PC-9 (cell line): Measurements from ENCODE around the gene LRRC7. TPM values are rescaled to one million over a fixed set of nuclear protein-coding genes. Genes with fewer than 3 reads are reported as not detected.

Source experiments
- BruUV-seq: library from RNA; stranded (reverse); fragments of 400-500 nt; replicated peaks from 2 replicates; lab custom pipeline; 2021; lab: Mats Ljungman, UMichigan
- CTCF ChIA-PET: fragments of 300-600 bp; sonication (Branson Sonifier 250); formaldehyde crosslinking; loops from one replicate; lab custom pipeline; 2022; ENCODE audit warnings: antibody characterized with exemption; lab: Charles Lee
- POLR2A ChIA-PET: fragments of 300-600 bp; sonication (Branson Sonifier 250); formaldehyde crosslinking; loops from one replicate; lab custom pipeline; 2022; ENCODE audit warnings: antibody characterized with exemption; ENCODE audit not compliant: unreplicated experiment; lab: Charles Lee
- DNase-seq, 2 experiments: peaks; one replicate each; pipeline versions ENCODE4 v3.0.0 to v3.0.0-alpha.2; 2015 to 2022; ENCODE audit warnings: mixed read lengths in 1 of 2
- H2AFZ ChIP-seq: fragments of 200-600 bp; sonication (generic); 2 replicates; pipeline ENCODE4 v1.8.1; 2017; ENCODE audit warnings: antibody characterized with exemption
- H3F3A ChIP-seq: fragments of 200-600 bp; sonication (generic); 2 replicates; pipeline ENCODE4 v1.8.1; 2017; ENCODE audit warnings: antibody characterized with exemption, mild to moderate bottlenecking, low read depth; ENCODE audit not compliant: insufficient read depth
- H3K27ac ChIP-seq: fragments of 200-600 bp; sonication (generic); 2 replicates; pipeline ENCODE4 v1.6.1; 2016; ENCODE audit warnings: mixed run types
- H3K27me3 ChIP-seq: fragments of 200-600 bp; sonication (generic); 2 replicates; pipeline ENCODE4 v1.6.1; 2016; ENCODE audit warnings: low read depth, mixed run types; ENCODE audit not compliant: insufficient read depth
- H3K36me3 ChIP-seq: fragments of 200-600 bp; sonication (generic); 2 replicates; pipeline ENCODE4 v1.6.1; 2016; ENCODE audit warnings: low read depth, mixed run types
- H3K4me1 ChIP-seq: fragments of 200-600 bp; sonication (generic); replicated peaks from 2 replicates; pipeline ENCODE4 v1.6.1; 2016; ENCODE audit warnings: mixed run types; ENCODE audit not compliant: insufficient read depth
- H3K4me2 ChIP-seq: fragments of 200-600 bp; sonication (generic); 2 replicates; pipeline ENCODE4 v1.6.1; 2017; ENCODE audit warnings: mixed run types
- H3K4me3 ChIP-seq: fragments of 200-600 bp; sonication (generic); 2 replicates; pipeline ENCODE4 v1.6.1; 2016; ENCODE audit warnings: mixed run types
- H3K79me2 ChIP-seq: fragments of 200-600 bp; sonication (generic); 2 replicates; pipeline ENCODE4 v1.6.1; 2017; ENCODE audit warnings: low read depth, mixed run types
- H3K9me2 ChIP-seq: fragments of 200-600 bp; sonication (generic); 2 replicates; pipeline ENCODE4 v1.8.1; 2017; ENCODE audit warnings: mild to moderate bottlenecking; ENCODE audit not compliant: insufficient read depth
- H3K9me3 ChIP-seq: fragments of 200-600 bp; sonication (generic); 2 replicates; pipeline ENCODE4 v1.8.1; 2016; ENCODE audit warnings: low read depth; ENCODE audit not compliant: insufficient read depth
- H4K20me1 ChIP-seq: fragments of 200-600 bp; sonication (generic); 2 replicates; pipeline ENCODE4 v1.8.1; 2017; ENCODE audit not compliant: insufficient read depth
- EZH2 ChIP-seq: fragments of 200-600 bp; sonication (generic); IDR thresholded peaks from 2 replicates; pipeline ENCODE4 v1.8.0; 2017; ENCODE audit warnings: antibody characterized with exemption, low read depth
- intact Hi-C: fragments of 100-400 bp; cut with micrococcal nuclease; formaldehyde crosslinking; loops from one replicate; pipeline ENCODE4 v1.10.0; 2022; ENCODE audit not compliant: unreplicated experiment
- total RNA-seq: library from RNA; stranded (reverse); gene quantifications from 2 replicates; pipeline ENCODE4 v1.2.3, GENCODE V29; 2021
- TF ChIP-seq, protein P1 (sequence below): fragments of 200-600 bp; sonication (generic); conservative IDR thresholded peaks from 2 replicates; pipeline ENCODE4 v1.6.1; 2017; ENCODE audit warnings: mixed run types, antibody characterized with exemption, mild to moderate bottlenecking, moderate library complexity

Gene LRRC7
- total RNA-seq, 1 experiment from 2014 or later, result not detected

DNA sequence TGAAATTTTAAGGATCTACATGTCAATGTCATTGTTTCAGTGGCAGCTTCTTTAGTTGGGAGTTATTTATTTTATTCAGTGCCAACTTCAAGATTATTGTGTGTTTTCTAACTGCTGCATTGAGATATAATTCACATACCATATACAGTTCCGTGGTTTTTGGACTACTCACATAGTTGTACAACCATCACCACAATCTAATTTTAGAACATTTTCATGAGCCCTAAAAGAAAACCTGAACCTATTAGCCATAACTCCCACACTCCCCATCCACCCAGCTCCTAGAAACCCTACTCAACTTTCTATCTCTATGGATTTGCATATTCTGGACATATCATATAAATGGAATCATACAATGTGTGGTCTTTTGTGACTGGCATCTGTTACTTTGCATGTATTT, 417.7 kb downstream of the LRRC7 start:
- no peaks in the 10 kb centered on the region for H3K79me2 ChIP-seq
- no peak for DNase-seq
- intact Hi-C loops, result no loop called here
- no peaks in the 10 kb centered on the region for H3F3A ChIP-seq
- no peak overlapping the region for H3K4me2 ChIP-seq
- H4K20me1 ChIP-seq, result no peaks in the 10 kb centered on the region
- BruUV-seq, result no TSS peak
- POLR2A ChIA-PET, result no interaction called here
- TF ChIP-seq, protein P1, sequence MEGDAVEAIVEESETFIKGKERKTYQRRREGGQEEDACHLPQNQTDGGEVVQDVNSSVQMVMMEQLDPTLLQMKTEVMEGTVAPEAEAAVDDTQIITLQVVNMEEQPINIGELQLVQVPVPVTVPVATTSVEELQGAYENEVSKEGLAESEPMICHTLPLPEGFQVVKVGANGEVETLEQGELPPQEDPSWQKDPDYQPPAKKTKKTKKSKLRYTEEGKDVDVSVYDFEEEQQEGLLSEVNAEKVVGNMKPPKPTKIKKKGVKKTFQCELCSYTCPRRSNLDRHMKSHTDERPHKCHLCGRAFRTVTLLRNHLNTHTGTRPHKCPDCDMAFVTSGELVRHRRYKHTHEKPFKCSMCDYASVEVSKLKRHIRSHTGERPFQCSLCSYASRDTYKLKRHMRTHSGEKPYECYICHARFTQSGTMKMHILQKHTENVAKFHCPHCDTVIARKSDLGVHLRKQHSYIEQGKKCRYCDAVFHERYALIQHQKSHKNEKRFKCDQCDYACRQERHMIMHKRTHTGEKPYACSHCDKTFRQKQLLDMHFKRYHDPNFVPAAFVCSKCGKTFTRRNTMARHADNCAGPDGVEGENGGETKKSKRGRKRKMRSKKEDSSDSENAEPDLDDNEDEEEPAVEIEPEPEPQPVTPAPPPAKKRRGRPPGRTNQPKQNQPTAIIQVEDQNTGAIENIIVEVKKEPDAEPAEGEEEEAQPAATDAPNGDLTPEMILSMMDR, result no peak
- no peaks in the 10 kb centered on the region; the same call in 1 of the 2 replicates for H3K4me1 ChIP-seq
- H3K27me3 ChIP-seq, result no peaks in the 10 kb centered on the region
- no peak overlapping the region; the same call in 1 of the 2 replicates for H2AFZ ChIP-seq
- no peak overlapping the region for H3K27ac ChIP-seq
- peaks cover 8% of the 10 kb centered on the region; the same call in 1 of the 2 replicates for H3K9me3 ChIP-seq
- no peak overlapping the region for H3K4me3 ChIP-seq
- no peaks in the 10 kb centered on the region for H3K36me3 ChIP-seq
- peaks cover 3% of the 10 kb centered on the region; the same call in 1 of the 2 replicates for H3K9me2 ChIP-seq
- CTCF ChIA-PET, result no interaction called here

DNA sequence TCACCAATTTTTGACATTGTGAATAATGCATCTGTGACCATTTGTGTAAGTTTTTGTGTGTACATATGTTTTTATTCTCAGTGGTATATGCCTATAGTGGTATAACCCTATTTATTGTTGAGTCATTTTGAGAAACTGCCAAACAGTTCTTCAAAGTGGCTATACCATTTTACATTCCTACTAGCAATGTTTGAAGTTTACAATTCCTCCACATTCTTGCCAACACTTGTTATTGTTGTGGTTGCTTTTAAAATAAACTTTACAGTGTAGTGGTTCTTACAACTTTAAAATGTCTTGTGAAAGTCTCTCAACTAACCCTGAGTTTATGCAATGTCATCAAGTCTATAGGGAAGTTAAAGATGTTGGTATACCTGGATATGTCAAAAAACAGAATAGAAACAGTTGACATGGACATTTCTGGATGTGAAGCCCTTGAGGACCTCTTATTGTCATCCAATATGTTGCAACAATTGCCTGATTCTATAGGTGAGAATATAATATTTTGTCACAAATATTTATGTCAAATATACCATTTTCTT, 418.2 kb downstream of the LRRC7 start:
- Histone ChIP-seq H3K4me2 (no peak overlapping the region), H3K4me1 (no peaks in the 10 kb centered on the region; the same call in 1 of the 2 replicates), H4K20me1 (no peaks in the 10 kb centered on the region), H3K27ac (no peak overlapping the region), H2AFZ (no peak overlapping the region), H3K36me3 (no peaks in the 10 kb centered on the region), H3F3A (no peaks in the 10 kb centered on the region), H3K27me3 (no peaks in the 10 kb centered on the region), H3K79me2 (no peaks in the 10 kb centered on the region), H3K9me3 (peaks cover 8% of the 10 kb centered on the region; the same call in 1 of the 2 replicates), H3K4me3 (no peak overlapping the region), H3K9me2 (peaks cover 3% of the 10 kb centered on the region; the same call in 1 of the 2 replicates)
- TF ChIP-seq EZH2, result no peak
- TF ChIP-seq, protein P1, result no peak
- intact Hi-C loops, result no loop called here
- DNase-seq, result no peak
- POLR2A ChIA-PET, result no interaction called here
- BruUV-seq, result no TSS peak
- CTCF ChIA-PET, result no interaction called here

DNA sequence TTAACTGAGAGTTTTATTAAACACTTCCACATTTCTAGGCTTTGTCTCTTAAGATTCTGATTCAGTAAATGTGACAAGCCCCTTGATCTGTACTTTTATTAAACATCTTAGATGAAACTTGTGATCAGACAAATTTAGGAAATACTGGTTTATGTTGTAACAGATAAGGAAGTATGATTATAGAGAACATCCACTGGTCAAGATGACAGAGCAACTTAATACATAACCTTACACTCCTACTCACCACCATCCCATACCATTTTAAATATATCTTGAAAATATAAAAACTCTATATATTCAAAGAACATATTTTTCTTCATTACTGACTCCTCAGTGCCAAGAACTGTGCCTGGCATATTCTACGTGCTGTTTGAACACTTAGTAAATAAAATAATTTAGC, 420.2 kb downstream of the LRRC7 start:
- Histone ChIP-seq H3K79me2 (no peaks in the 10 kb centered on the region), H4K20me1 (no peaks in the 10 kb centered on the region), H2AFZ (no peak overlapping the region), H3F3A (no peaks in the 10 kb centered on the region), H3K9me3 (0 out of 2 replicates have a peak, but pooled peaks cover 3% of the 10 kb centered on the region), H3K27me3 (no peaks in the 10 kb centered on the region), H3K9me2 (peaks cover 3% of the 10 kb centered on the region; the same call in 1 of the 2 replicates), H3K4me1 (no peaks in the 10 kb centered on the region; the same call in 1 of the 2 replicates), H3K27ac (no peak overlapping the region), H3K36me3 (no peaks in the 10 kb centered on the region), H3K4me3 (no peak overlapping the region), H3K4me2 (no peak overlapping the region)
- DNase-seq, result no peak
- CTCF ChIA-PET, result no interaction called here
- intact Hi-C loops, result no loop called here
- BruUV-seq, result no TSS peak
- TF ChIP-seq, protein P1, result no peak
- no peak for TF ChIP-seq EZH2
- POLR2A ChIA-PET, result no interaction called here
